ENCODE measurements around the gene VSTM4. TPM values are rescaled to one million over a fixed set of nuclear protein-coding genes. Genes with fewer than 3 reads are reported as not detected.

VSTM4 gene
- total RNA-seq, 6 experiments from 2014 or later: 0.05 to 0.24 (median 0.14) TPM; not detected in 1

DNA sequence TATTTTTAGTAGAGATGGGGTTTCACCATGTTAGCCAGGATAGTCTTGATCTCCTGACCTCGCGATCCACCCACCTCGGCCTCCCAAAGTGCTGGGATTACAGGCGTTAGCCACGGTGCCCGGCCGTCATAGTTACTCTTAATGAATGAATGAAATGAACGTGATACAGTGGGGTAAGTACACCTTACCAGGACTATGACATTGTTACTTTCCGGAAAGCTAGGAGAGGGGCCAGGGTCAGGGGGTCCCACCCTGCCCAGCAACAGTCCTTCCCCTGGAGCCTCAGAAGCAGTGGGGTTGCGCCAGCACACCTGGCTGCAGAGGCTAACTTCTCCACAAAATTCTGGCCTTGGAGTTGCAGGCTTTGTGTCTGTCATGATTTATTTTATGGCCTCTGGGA, 21.4 kb downstream of the VSTM4 start:
- TF ChIP-seq, protein P1, sequence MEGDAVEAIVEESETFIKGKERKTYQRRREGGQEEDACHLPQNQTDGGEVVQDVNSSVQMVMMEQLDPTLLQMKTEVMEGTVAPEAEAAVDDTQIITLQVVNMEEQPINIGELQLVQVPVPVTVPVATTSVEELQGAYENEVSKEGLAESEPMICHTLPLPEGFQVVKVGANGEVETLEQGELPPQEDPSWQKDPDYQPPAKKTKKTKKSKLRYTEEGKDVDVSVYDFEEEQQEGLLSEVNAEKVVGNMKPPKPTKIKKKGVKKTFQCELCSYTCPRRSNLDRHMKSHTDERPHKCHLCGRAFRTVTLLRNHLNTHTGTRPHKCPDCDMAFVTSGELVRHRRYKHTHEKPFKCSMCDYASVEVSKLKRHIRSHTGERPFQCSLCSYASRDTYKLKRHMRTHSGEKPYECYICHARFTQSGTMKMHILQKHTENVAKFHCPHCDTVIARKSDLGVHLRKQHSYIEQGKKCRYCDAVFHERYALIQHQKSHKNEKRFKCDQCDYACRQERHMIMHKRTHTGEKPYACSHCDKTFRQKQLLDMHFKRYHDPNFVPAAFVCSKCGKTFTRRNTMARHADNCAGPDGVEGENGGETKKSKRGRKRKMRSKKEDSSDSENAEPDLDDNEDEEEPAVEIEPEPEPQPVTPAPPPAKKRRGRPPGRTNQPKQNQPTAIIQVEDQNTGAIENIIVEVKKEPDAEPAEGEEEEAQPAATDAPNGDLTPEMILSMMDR (IDR thresholded peaks at IDR 0.05): no peak
- H3K4me3 Mint-ChIP-seq: no peak overlapping the region
- DNase-seq: no peak
- H3K4me1 Mint-ChIP-seq (ENCODE audit: low read depth): no peaks in the 10 kb centered on the region
- H3K27me3 Mint-ChIP-seq (ENCODE audit: insufficient read depth): peaks cover 23% of the 10 kb centered on the region
- H3K36me3 Mint-ChIP-seq (ENCODE audit: low read depth): no peaks in the 10 kb centered on the region
- no peak overlapping the region for H3K27ac Mint-ChIP-seq
- H3K9me3 Mint-ChIP-seq: no peaks in the 10 kb centered on the region

DNA sequence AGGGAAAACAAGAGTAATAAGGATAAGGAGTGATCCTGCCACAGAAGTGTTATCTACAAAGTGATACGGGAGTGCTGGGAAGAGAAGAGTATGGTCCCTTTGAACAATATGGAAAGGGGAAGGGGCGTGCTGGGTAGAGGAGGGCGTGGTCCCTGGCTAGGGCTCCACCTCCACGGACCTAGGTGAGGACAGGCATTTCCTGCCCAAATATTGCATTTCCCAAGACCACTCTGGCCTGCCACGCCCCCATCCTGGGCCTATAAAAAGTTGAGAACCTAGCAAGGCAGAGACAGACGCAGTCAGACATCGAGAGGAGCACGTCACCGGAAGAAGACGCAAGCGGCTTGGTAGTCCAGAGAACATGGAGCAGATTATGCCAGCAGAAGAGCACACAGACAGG, 22.8 kb downstream of the VSTM4 start:
- Mint-ChIP-seq H3K4me3 (no peak overlapping the region), H3K27me3 (ENCODE audit: insufficient read depth) (peaks cover 17% of the 10 kb centered on the region), H3K9me3 (peaks cover 2% of the 10 kb centered on the region), H3K27ac (no peak overlapping the region), H3K36me3 (ENCODE audit: low read depth) (no peaks in the 10 kb centered on the region), H3K4me1 (ENCODE audit: low read depth) (no peaks in the 10 kb centered on the region)
- TF ChIP-seq, protein P1 (IDR thresholded peaks at IDR 0.05): no peak
- DNase-seq: no peak

DNA sequence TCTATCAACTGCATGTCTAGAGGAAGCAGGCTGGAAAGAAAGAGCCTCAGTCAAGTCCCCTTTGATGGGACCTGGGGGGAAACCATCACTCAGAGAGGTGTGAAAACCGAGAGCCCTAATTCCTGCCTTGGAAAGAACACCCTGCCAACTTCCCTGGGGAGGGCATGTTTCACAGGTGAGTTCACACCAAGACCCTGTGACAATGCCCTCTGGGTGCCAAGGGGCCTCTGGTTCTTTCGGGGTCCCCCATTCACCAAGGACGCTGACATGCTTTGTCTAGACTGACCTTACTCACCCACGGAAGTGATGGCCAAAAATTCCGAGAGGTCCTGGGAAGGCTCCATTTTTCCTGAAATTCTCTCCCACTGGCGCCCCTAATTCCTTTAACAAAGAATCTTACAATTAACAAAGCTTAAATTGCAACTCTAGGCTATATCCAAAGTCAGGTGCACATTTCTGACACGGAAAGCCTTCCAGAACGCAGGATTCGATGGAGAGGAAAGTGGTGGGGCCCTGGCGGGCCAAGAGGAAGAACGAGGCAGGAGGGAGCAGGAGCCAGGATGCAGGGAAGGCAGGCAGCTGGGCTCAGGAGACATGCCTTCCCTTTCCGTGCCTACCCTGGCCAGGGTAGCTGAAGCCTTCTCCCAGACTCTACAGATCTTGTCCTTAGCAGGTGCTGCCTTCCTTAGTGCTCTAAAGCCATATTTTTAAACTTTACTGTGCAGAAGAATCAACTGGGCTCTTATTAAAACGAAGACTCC, 23.7 kb downstream of the VSTM4 start:
- no peak for DNase-seq
- H3K36me3 Mint-ChIP-seq (ENCODE audit: low read depth): no peaks in the 10 kb centered on the region
- peaks cover 13% of the 10 kb centered on the region for H3K27me3 Mint-ChIP-seq (ENCODE audit: insufficient read depth)
- H3K9me3 Mint-ChIP-seq: peaks cover 10% of the 10 kb centered on the region
- TF ChIP-seq, protein P1 (IDR thresholded peaks at IDR 0.05): no peak
- no peaks in the 10 kb centered on the region for H3K4me1 Mint-ChIP-seq (ENCODE audit: low read depth)
- H3K27ac Mint-ChIP-seq: no peak overlapping the region
- no peak overlapping the region for H3K4me3 Mint-ChIP-seq

DNA sequence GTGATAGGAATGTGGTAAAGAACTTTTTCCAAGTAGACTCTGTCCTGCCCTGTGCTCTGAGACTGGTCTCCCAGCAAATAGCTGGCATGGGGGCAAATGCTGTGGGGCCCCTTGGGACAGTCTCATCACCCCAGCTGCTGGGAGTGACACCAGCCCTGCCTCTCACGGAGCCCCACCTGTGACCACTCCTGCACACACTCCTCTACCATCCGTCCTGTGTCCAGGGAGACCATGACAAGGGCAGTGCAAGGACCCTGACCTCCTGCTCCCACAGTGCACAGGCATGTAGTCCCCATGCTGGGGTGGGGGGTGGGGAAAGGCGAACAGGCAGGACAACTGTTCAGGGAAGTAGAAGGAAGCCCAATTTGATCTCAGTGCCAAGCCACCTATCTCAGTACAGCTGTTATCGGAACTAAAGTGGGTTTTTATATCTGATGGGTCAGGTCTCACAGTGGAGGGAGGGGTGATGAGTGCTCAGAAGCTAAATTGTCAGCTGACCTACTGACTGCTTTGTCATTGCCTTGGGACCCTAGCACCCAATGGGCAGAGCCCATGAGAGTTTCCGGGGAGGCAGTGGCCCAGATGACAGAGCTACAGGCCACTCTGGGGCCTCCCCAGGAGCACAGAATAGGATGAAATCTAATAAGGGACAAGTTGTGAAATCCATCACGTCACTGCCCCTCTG, 24.5 kb downstream of the VSTM4 start:
- H3K4me1 Mint-ChIP-seq (ENCODE audit: low read depth): no peaks in the 10 kb centered on the region
- DNase-seq: no peak
- H3K4me3 Mint-ChIP-seq: no peak overlapping the region
- peaks cover 15% of the 10 kb centered on the region for H3K9me3 Mint-ChIP-seq
- H3K27ac Mint-ChIP-seq: no peak overlapping the region
- H3K36me3 Mint-ChIP-seq (ENCODE audit: low read depth): peaks cover 4% of the 10 kb centered on the region; the same call in 1 of the 2 replicates
- TF ChIP-seq, protein P1 (IDR thresholded peaks at IDR 0.05): no peak
- H3K27me3 Mint-ChIP-seq (ENCODE audit: insufficient read depth): peaks cover 13% of the 10 kb centered on the region

DNA sequence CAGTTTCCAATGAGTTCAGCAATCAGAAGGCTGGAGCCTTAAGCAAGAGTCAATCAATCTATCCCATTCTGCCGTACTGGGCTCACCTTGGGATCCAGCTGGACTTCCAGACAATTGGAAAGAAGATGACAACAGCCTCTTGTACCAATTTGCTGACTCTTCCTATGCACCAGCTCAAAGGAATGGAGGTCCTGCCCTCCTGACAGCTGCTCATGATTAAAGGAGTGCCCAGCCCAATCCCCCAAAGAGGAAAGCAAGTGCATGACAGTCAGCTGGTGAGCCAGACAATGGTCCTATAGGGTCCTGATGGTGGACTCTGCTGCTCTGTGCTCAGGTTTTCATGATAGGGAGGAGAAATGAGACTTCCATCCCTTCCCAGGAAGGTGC, 25.1 kb downstream of the VSTM4 start:
- TF ChIP-seq, protein P1 (IDR thresholded peaks at IDR 0.05): no peak
- Mint-ChIP-seq H3K4me3 (no peak overlapping the region), H3K4me1 (ENCODE audit: low read depth) (no peaks in the 10 kb centered on the region), H3K36me3 (ENCODE audit: low read depth) (peaks cover 4% of the 10 kb centered on the region; the same call in 1 of the 2 replicates), H3K27me3 (ENCODE audit: insufficient read depth) (peaks cover 13% of the 10 kb centered on the region), H3K9me3 (peaks cover 15% of the 10 kb centered on the region), H3K27ac (no peak overlapping the region)
- no peak for DNase-seq
